Liver (tissue), 9 donors: ENCODE measurements around the gene ZNF518A. TPM values are rescaled to one million over a fixed set of nuclear protein-coding genes. Genes with fewer than 3 reads are reported as not detected.

Experiments used
- DNase-seq: peaks from one replicate; pipeline ENCODE4 v3.0.0-alpha.2; 2017; ENCODE audit warnings: low spot score
- H3K27ac ChIP-seq, 2 donors: one replicate each; pipeline ENCODE4 v1.7.0; 2013; ENCODE audit warnings: inconsistent platforms in 2 of 2, low read length in 2 of 2, control low read depth in 1 of 2, low read depth in 1 of 2, mild to moderate bottlenecking in 1 of 2
- H3K27me3 ChIP-seq, 4 donors: one replicate each; pipeline versions ENCODE4 v1.6.1 to v1.7.0; 2013; ENCODE audit warnings: low read length in 3 of 4, inconsistent platforms in 1 of 4, mild to moderate bottlenecking in 1 of 4, moderate library complexity in 1 of 4; ENCODE audit not compliant: control insufficient read depth in 4 of 4, insufficient read depth in 4 of 4
- H3K36me3 ChIP-seq, 4 donors: one replicate each; pipeline versions ENCODE4 v1.6.1 to v1.7.0; 2013; ENCODE audit warnings: low read length in 3 of 4, mild to moderate bottlenecking in 3 of 4, low read depth in 1 of 4, moderate library complexity in 1 of 4; ENCODE audit not compliant: control insufficient read depth in 4 of 4, insufficient read depth in 3 of 4
- H3K4me1 ChIP-seq, 4 donors: one replicate each; pipeline versions ENCODE4 v1.6.1 to v1.7.0; 2013; ENCODE audit warnings: low read length in 3 of 4, mild to moderate bottlenecking in 3 of 4, moderate library complexity in 1 of 4; ENCODE audit not compliant: control insufficient read depth in 4 of 4, insufficient read depth in 4 of 4
- H3K4me3 ChIP-seq, 3 donors: one replicate each; pipeline versions ENCODE4 v1.6.1 to v1.7.0; 2013; ENCODE audit warnings: low read length in 3 of 3, control low read depth in 1 of 3, low read depth in 1 of 3, mild to moderate bottlenecking in 1 of 3
- H3K9ac ChIP-seq, 2 donors: one replicate each; pipeline ENCODE4 v1.7.0; 2013; ENCODE audit warnings: low read length in 2 of 2, mild to moderate bottlenecking in 2 of 2, moderate library complexity in 2 of 2, control low read depth in 1 of 2, low read depth in 1 of 2
- H3K9me3 ChIP-seq, 4 donors: one replicate each; pipeline versions ENCODE4 v1.6.1 to v1.7.0; 2013; ENCODE audit warnings: low read length in 3 of 4; ENCODE audit not compliant: control insufficient read depth in 4 of 4
- ATF3 ChIP-seq: IDR thresholded peaks from 2 replicates; pipeline ENCODE4 v1.6.1; 2016; ENCODE audit warnings: antibody characterized with exemption
- CTCF ChIP-seq: fragments of 150-350 bp; IDR thresholded peaks from 2 replicates; pipeline ENCODE4 v1.5.1; 2017; ENCODE audit warnings: improper control_type of control experiment, low read depth, low read length; ENCODE audit not compliant: missing input control
- EGR1 ChIP-seq, 2 donors: IDR thresholded peaks; 2 replicates each; pipeline ENCODE4 v1.6.1; 2016 to 2018; ENCODE audit warnings: antibody characterized with exemption in 2 of 2, low read depth in 2 of 2
- FOXA1 ChIP-seq: IDR thresholded peaks from 2 replicates; pipeline ENCODE4 v1.6.1; 2016; ENCODE audit warnings: antibody characterized with exemption
- FOXA2 ChIP-seq: IDR thresholded peaks from 2 replicates; pipeline ENCODE4 v1.6.1; 2016; ENCODE audit warnings: antibody characterized with exemption
- GABPA ChIP-seq, 2 donors: IDR thresholded peaks in 1 of 2; conservative IDR thresholded peaks in 1 of 2; 2 replicates each; pipeline ENCODE4 v1.6.1; 2016; ENCODE audit warnings: antibody characterized with exemption in 2 of 2, mild to moderate bottlenecking in 1 of 2, moderate library complexity in 1 of 2
- HNF4A ChIP-seq, 2 donors: conservative IDR thresholded peaks; 2 replicates each; pipeline ENCODE4 v1.6.1; 2016; ENCODE audit warnings: antibody characterized with exemption in 2 of 2, mild to moderate bottlenecking in 2 of 2
- HNF4G ChIP-seq: IDR thresholded peaks from 2 replicates; pipeline ENCODE4 v1.6.1; 2016; ENCODE audit warnings: antibody characterized with exemption
- JUND ChIP-seq, 2 donors: IDR thresholded peaks; 2 replicates each; pipeline ENCODE4 v1.6.1; 2016; ENCODE audit warnings: antibody characterized with exemption in 2 of 2
- MAX ChIP-seq: IDR thresholded peaks from 2 replicates; pipeline ENCODE4 v1.6.1; 2016; ENCODE audit warnings: antibody characterized with exemption
- NR2F2 ChIP-seq: IDR thresholded peaks from 2 replicates; pipeline ENCODE4 v1.6.1; 2016; ENCODE audit warnings: antibody characterized with exemption
- RAD21 ChIP-seq, 2 donors: IDR thresholded peaks; 2 replicates each; pipeline ENCODE4 v1.6.1; 2016; ENCODE audit warnings: antibody characterized with exemption in 2 of 2, mild to moderate bottlenecking in 2 of 2
- REST ChIP-seq: IDR thresholded peaks from 2 replicates; pipeline ENCODE4 v1.6.1; 2016; ENCODE audit warnings: antibody characterized with exemption, mild to moderate bottlenecking
- RXRA ChIP-seq, 2 donors: IDR thresholded peaks; 2 replicates each; pipeline ENCODE4 v1.6.1; 2017 to 2018; ENCODE audit warnings: antibody characterized with exemption in 2 of 2, mild to moderate bottlenecking in 1 of 2
- SP1 ChIP-seq: IDR thresholded peaks from 2 replicates; pipeline ENCODE4 v1.6.1; 2018; ENCODE audit warnings: antibody characterized with exemption, mild to moderate bottlenecking
- TAF1 ChIP-seq: conservative IDR thresholded peaks from 2 replicates; pipeline ENCODE4 v1.6.1; 2016; ENCODE audit warnings: antibody characterized with exemption, mild to moderate bottlenecking
- YY1 ChIP-seq: IDR thresholded peaks from 2 replicates; pipeline ENCODE4 v1.6.1; 2016; ENCODE audit warnings: antibody characterized with exemption, mild to moderate bottlenecking
- ZBTB33 ChIP-seq: IDR thresholded peaks from 2 replicates; pipeline ENCODE4 v1.6.1; 2016; ENCODE audit warnings: antibody characterized with exemption
- WGBS: extraction: QIAGEN DNeasy Blood & Tissue Kit; methylation state at CpG from one replicate; pipeline ENCODE4 v1.1.7; 2013; 5-methylcytosine and 5-hydroxymethylcytosine counted together
- polyA plus RNA-seq, 2 donors: library from polyadenylated mRNA; stranded (reverse) in 1 of 2; unstranded in 1 of 2; fragments of 200-250 nt in 1 of 2; fragments of >200 nt in 1 of 2; fragmentation: Nextera tagmentation in 1 of 2; extraction: Ambion mirVana in 1 of 2; gene quantifications; one replicate each; pipeline versions ENCODE4 v1.2.1 to v1.2.3, GENCODE V29; 2013 to 2015
- total RNA-seq, 2 donors: library from RNA; depleted of rRNA; stranded (reverse); fragments of >200 nt; gene quantifications; one replicate each; pipeline ENCODE4 v1.2.3, GENCODE V29; 2014
- donor health status: healthy.
- donor health status: healthy.
- donor health status: healthy.
- donor health status: healthy.
- donor health status: healthy.

ZNF518A gene
- total and polyA plus RNA-seq, 4 donors, result 1.8 to 23.0 (median 13.6) TPM

GRCh38 chr10:96168546-96168945, 38.4 kb downstream of the ZNF518A start:
- WGBS, result 96% methylated on average over 1 of the region's 1 CpG
- H3K9ac ChIP-seq, result no peak overlapping the region
- no peak overlapping the region for H3K4me3 ChIP-seq
- peaks cover 2 to 15% (median 4%) of the 10 kb centered on the region in 4 donors for H3K9me3 ChIP-seq
- no peak for TF ChIP-seq NR2F2
- no peak for TF ChIP-seq SP1
- no peak for TF ChIP-seq HNF4G
- no peak for TF ChIP-seq ZBTB33
- no peak for TF ChIP-seq JUND (IDR thresholded peaks at IDR 0.05)
- no peak for TF ChIP-seq MAX
- no peak for TF ChIP-seq CTCF
- TF ChIP-seq GABPA (IDR thresholded peaks at IDR 0.05 in 1 of 2, conservative IDR thresholded peaks at IDR 0.05 in 1 of 2), result no peak
- TF ChIP-seq FOXA1, result no peak
- no peak for TF ChIP-seq ATF3
- TF ChIP-seq YY1, result no peak
- no peak for TF ChIP-seq FOXA2
- TF ChIP-seq RXRA (IDR thresholded peaks at IDR 0.05), result no peak
- no peak for TF ChIP-seq REST
- no peak for TF ChIP-seq TAF1
- no peak for TF ChIP-seq EGR1 (IDR thresholded peaks at IDR 0.05; ENCODE audit: low read depth in 2 of 2)
- no peak for TF ChIP-seq RAD21 (IDR thresholded peaks at IDR 0.05)
- no peak for TF ChIP-seq HNF4A (conservative IDR thresholded peaks at IDR 0.05)
- no peaks in the 10 kb centered on the region for H3K36me3 ChIP-seq
- H3K27me3 ChIP-seq, result no peaks in the 10 kb centered on the region
- no peaks in the 10 kb centered on the region for H3K4me1 ChIP-seq
- H3K27ac ChIP-seq, result no peak overlapping the region
- DNase-seq, result no peak
